ENCODE results near the gene EXOG.

EXOG gene

GRCh38 chr3:38560996-38561717 is 65.0 kb downstream of the EXOG start:
- no peak for DNase-seq (ENCODE audit: low read depth)
- H3K4me3 ChIP-seq (ENCODE audit: low read depth, low read length), result no peak overlapping the region
- TF ChIP-seq CTCF (IDR thresholded peaks at IDR 0.05; ENCODE audit: control insufficient read depth, extremely low read depth, insufficient read depth), result no peak

- no peak for DNase-seq (ENCODE audit: low read depth)
- no peak for TF ChIP-seq CTCF (IDR thresholded peaks at IDR 0.05; ENCODE audit: control insufficient read depth, extremely low read depth, insufficient read depth)
- H3K4me3 ChIP-seq (ENCODE audit: low read depth, low read length), result no peak overlapping the region
Measured at GRCh38 chr3:38561746-38562466, 65.8 kb downstream of the EXOG start.

GRCh38 chr3:38562467-38562925 is 66.4 kb downstream of the EXOG start:
- no peak for TF ChIP-seq CTCF (IDR thresholded peaks at IDR 0.05; ENCODE audit: control insufficient read depth, extremely low read depth, insufficient read depth)

GRCh38 chr3:38563070-38563885 is 67.1 kb downstream of the EXOG start:
- DNase-seq (ENCODE audit: low read depth), result no peak
- TF ChIP-seq CTCF (IDR thresholded peaks at IDR 0.05; ENCODE audit: control insufficient read depth, extremely low read depth, insufficient read depth), result no peak
- H3K4me3 ChIP-seq (ENCODE audit: low read depth, low read length), result no peak overlapping the region

More at GRCh38 chr3:38562467-38562925, 66.4 kb downstream of the EXOG start:
- no peak overlapping the region for H3K4me3 ChIP-seq (ENCODE audit: low read depth, low read length)
- DNase-seq (ENCODE audit: low read depth), result no peak

GRCh38 chr3:38563886-38564270 is 67.7 kb downstream of the EXOG start:
- DNase-seq (ENCODE audit: low read depth), result no peak
- H3K4me3 ChIP-seq (ENCODE audit: low read depth, low read length), result no peak overlapping the region

More at GRCh38 chr3:38563886-38564270, 67.7 kb downstream of the EXOG start:
- no peak for TF ChIP-seq CTCF (IDR thresholded peaks at IDR 0.05; ENCODE audit: control insufficient read depth, extremely low read depth, insufficient read depth)

Data from LNCaP clone FGC (cell line).